Fibroblast of the aortic adventitia (primary cell): ENCODE data around the gene ANKRD17. TPM values are rescaled to one million over a fixed set of nuclear protein-coding genes. Genes with fewer than 3 reads are reported as not detected.

ENCODE experiments used
- DNase-seq: peaks from one replicate; pipeline ENCODE4 v3.0.0-alpha.2; 2010; ENCODE audit warnings: low read depth
- H3K4me3 ChIP-seq: 2 replicates; pipeline ENCODE4 v1.5.1; 2011; ENCODE audit warnings: low read depth, mild to moderate bottlenecking, control low read depth, low read length, moderate library complexity
- CTCF ChIP-seq: IDR thresholded peaks from 2 replicates; pipeline ENCODE4 v1.5.1; 2011; ENCODE audit warnings: mild to moderate bottlenecking, low read length, control low read depth, inconsistent platforms; ENCODE audit not compliant: insufficient read depth
- total RNA-seq: library from RNA; depleted of rRNA; stranded (reverse); fragments of >200 nt; gene quantifications from 2 replicates; pipeline ENCODE4 v1.2.3, GENCODE V29; 2012; ENCODE audit warnings: low replicate concordance

ANKRD17 gene
- total RNA-seq, 1 donor, result 72.5 TPM

DNA sequence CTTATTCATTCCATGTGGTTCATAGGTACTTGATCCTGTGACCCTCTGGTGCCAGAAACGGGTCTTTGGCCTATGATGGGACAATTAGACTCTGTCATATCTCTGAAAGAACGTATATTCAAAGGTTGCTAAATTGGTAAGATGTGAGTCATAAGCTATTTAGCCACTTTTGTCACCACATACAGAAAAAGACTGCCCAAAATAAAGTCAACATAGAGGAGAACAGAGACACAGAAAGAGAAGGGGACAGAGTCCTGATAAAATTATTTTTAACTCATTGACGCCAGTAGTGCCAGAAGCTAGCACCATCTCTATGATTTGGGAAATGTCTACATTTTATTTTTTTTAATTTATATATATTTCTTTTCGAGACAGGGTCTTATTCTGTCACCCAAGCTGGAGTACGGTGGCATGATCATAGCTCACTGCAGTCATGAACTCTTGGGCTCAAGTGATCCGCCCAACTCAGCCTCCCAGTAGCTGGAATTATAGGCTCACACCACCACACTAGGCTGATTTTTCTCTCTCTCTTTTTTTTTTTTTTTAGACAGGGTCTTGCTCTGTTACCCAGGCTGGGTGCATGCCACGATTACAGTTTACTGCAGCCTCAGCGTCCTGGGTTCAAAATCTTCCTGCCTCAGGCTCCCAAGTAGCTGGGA lies 96.9 kb downstream of the ANKRD17 start:
- no peak for TF ChIP-seq CTCF
- no peak for DNase-seq
- H3K4me3 ChIP-seq, result no peak overlapping the region

GRCh38 chr4:73156394-73156793 lies 102.2 kb downstream of the ANKRD17 start:
- DNase-seq, result no peak
- no peak for TF ChIP-seq CTCF
- no peak overlapping the region for H3K4me3 ChIP-seq

GRCh38 chr4:73152893-73153292 lies 105.7 kb downstream of the ANKRD17 start:
- no peak for TF ChIP-seq CTCF
- no peak for DNase-seq
- no peak overlapping the region for H3K4me3 ChIP-seq

DNA sequence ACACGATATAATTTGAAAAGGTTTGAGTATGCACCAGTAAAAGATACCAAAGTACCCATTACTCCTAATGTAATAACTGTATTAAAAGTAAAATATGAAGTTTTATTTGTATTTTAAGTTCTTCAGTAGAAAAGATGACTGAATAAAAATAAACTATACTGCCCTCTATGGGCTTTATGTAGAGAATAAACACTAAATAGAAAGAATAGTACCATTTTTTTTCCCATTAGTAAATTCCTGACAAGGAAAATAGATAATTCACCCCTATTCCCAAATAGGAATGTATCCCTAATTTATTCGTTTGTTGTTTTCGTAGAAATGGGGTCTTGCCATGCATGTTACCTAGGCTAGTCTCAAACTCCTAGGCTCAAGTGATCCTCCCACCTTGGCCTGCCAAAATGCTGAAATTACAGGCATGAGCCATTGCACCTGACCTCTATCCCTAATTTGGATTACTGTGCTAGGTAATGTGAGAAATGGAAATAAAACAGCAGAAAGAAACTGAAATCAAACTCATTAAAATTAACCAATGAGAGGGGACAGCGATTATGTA lies 115.5 kb downstream of the ANKRD17 start:
- no peak overlapping the region for H3K4me3 ChIP-seq
- no peak for DNase-seq
- TF ChIP-seq CTCF, result peak; percentile 19

DNA sequence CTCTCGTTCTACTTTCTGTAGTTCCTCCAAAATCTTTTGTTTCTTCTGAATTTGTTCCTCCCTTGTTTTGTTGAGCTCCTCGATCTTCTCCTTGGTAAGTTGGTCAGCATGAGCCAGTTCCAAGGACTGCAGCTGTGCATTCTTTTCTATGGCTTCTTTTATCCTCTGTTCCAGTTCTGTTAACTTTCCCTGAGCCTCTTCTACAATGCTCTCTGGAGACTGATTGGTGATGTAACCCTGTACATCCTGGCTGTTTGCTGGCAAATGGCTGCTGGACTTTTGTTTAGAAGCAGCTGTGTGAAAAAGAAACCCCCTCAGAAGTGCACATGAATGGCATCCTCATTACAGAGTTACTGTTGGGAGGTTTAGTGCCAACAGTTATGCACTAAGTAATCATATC lies 118.6 kb downstream of the ANKRD17 start:
- no peak overlapping the region for H3K4me3 ChIP-seq
- no peak for DNase-seq
- no peak for TF ChIP-seq CTCF

- TF ChIP-seq CTCF, result no peak
- H3K4me3 ChIP-seq, result no peak overlapping the region
- DNase-seq, result no peak
Observed at GRCh38 chr4:73139245-73139644, 119.4 kb downstream of the ANKRD17 start.

DNA sequence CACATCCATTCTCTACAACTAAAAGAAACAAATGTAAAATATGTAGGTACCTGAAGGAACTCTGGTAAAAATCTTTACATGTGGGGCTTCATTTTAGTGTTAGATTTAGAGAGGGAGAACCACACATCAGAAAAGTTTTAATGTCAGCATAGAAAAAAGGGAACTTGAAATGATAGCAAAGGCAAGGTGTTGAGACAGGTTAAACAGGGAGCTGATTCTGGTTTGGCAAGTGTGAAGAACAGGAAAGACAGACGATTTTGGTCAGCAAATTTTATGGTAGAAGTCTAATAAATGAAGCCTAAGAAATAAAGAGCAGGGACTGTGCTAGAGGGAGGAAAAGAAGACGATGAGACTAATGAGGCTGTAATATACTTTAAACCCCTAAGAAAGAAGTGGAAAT lies 121.5 kb downstream of the ANKRD17 start:
- TF ChIP-seq CTCF, result no peak
- no peak for DNase-seq
- H3K4me3 ChIP-seq, result no peak overlapping the region
